HPDE6-E6E7 (cell line): ENCODE measurements around the gene ADNP.

Experiments used
- DNase-seq: peaks from one replicate; pipeline ENCODE4 v3.0.0; 2011; ENCODE audit warnings: missing footprints; ENCODE audit errors: extremely low spot score

ADNP gene

GRCh38 chr20:50932691-50933280 lies 1.5 kb upstream of the ADNP start:
- no peak for DNase-seq

- DNase-seq, result no peak
Observed at GRCh38 chr20:50932016-50932485, 814 bp upstream of the ADNP start.

GRCh38 chr20:50930976-50931305 lies 296 bp downstream of the ADNP start:
- DNase-seq, result peak; percentile 54

- DNase-seq, result no peak
Observed at GRCh38 chr20:50930139-50930975, 880 bp downstream of the ADNP start.

GRCh38 chr20:50929299-50930138 lies 1.7 kb downstream of the ADNP start:
- DNase-seq, result peak; percentile 95

- no peak for DNase-seq
Observed at GRCh38 chr20:50928469-50928868, 2.8 kb downstream of the ADNP start.

GRCh38 chr20:50926530-50926929 lies 4.7 kb downstream of the ADNP start:
- no peak for DNase-seq

- no peak for DNase-seq
Observed at GRCh38 chr20:50924261-50924920, 6.8 kb downstream of the ADNP start.

- no peak for DNase-seq
Observed at GRCh38 chr20:50921803-50922501, 9.3 kb downstream of the ADNP start.

- DNase-seq, result no peak
Observed at GRCh38 chr20:50920997-50921396, 10.2 kb downstream of the ADNP start.

GRCh38 chr20:50919567-50919966 lies 11.7 kb downstream of the ADNP start:
- DNase-seq, result peak; percentile 95

- DNase-seq, result no peak
Observed at GRCh38 chr20:50918403-50918802, 12.8 kb downstream of the ADNP start.

GRCh38 chr20:50916934-50917333 lies 14.3 kb downstream of the ADNP start:
- no peak for DNase-seq

GRCh38 chr20:50916257-50916656 lies 15.0 kb downstream of the ADNP start:
- DNase-seq, result peak; percentile 63

GRCh38 chr20:50915424-50915823 lies 15.8 kb downstream of the ADNP start:
- no peak for DNase-seq

- DNase-seq, result no peak
Observed at GRCh38 chr20:50913690-50914375, 17.4 kb downstream of the ADNP start.

GRCh38 chr20:50911716-50912115 lies 19.5 kb downstream of the ADNP start:
- no peak for DNase-seq

- DNase-seq, result no peak
Observed at GRCh38 chr20:50911030-50911429, 20.2 kb downstream of the ADNP start.

GRCh38 chr20:50909413-50909812 lies 21.8 kb downstream of the ADNP start:
- DNase-seq, result no peak

- DNase-seq, result no peak
Observed at GRCh38 chr20:50904067-50904570, 27.1 kb downstream of the ADNP start.
